HEK293 (cell line): ENCODE results near the gene UFSP2.

Experiments
- CTCF ChIA-PET: fragments of 350-600 bp; formaldehyde crosslinking; extraction: SDS; loops from one replicate; lab custom pipeline; 2021; ENCODE audit warnings: antibody characterized with exemption; lab: Yijun Ruan, JAX
- POLR2A ChIA-PET: fragments of 300-600 bp; formaldehyde crosslinking; extraction: SDS; loops from one replicate; lab custom pipeline; 2020; ENCODE audit warnings: antibody characterized with exemption, inconsistent platforms; lab: Yijun Ruan, JAX
- H3K27ac ChIP-seq: fragments of 200-500 bp; sonication (Bioruptor generic); 2 replicates; pipeline ENCODE4 v1.5.1; 2014; ENCODE audit warnings: low read depth, low read length, control low read depth, inconsistent platforms; ENCODE audit errors: extremely low read depth
- H3K36me3 ChIP-seq, 2 experiments: fragments of 200-500 bp in 1 of 2; sonication (Bioruptor generic) in 1 of 2; 1 replicate in 1 of 2; 2 replicates in 1 of 2; pipeline ENCODE4 v1.5.1; 2014 to 2017; ENCODE audit warnings: inconsistent platforms in 2 of 2, low read length in 2 of 2; ENCODE audit not compliant: control insufficient read depth in 2 of 2, insufficient read depth in 1 of 2
- H3K4me1 ChIP-seq: fragments of 200-500 bp; sonication (Bioruptor generic); 2 replicates; pipeline ENCODE4 v1.5.1; 2014; ENCODE audit warnings: mild to moderate bottlenecking, low read length, inconsistent platforms; ENCODE audit not compliant: control insufficient read depth, insufficient read depth
- H3K4me3 ChIP-seq: 2 replicates; pipeline ENCODE4 v1.5.1; 2011; ENCODE audit warnings: low read depth, mild to moderate bottlenecking, control low read depth, low read length, moderate library complexity
- H3K9me3 ChIP-seq: fragments of 200-500 bp; sonication (Bioruptor generic); 2 replicates; pipeline ENCODE4 v1.5.1; 2014; ENCODE audit warnings: low read depth, low read length, inconsistent platforms; ENCODE audit not compliant: control insufficient read depth, insufficient read depth
- ATF2 ChIP-seq: fragments of 450-650 bp; formaldehyde crosslinking; IDR thresholded peaks from 2 replicates; pipeline ENCODE4 v1.5.1; 2016; ENCODE audit warnings: missing biosample characterization, missing genetic modification characterization, low read depth
- BCL11A ChIP-seq: fragments of 450-650 bp; formaldehyde crosslinking; IDR thresholded peaks from 2 replicates; pipeline ENCODE4 v1.5.1; 2016; ENCODE audit warnings: low read depth, missing biosample characterization, missing genetic modification characterization
- HOXD13 ChIP-seq: sonication (generic); formaldehyde crosslinking; IDR thresholded peaks from 2 replicates; pipeline ENCODE4 v1.8.0; 2022; ENCODE audit warnings: missing genetic modification reagents, borderline replicate concordance
- IKZF3 ChIP-seq: fragments of 450-650 bp; IDR thresholded peaks from 2 replicates; pipeline ENCODE4 v1.5.0; 2018; ENCODE audit warnings: missing biosample characterization, mild to moderate bottlenecking, missing genetic modification characterization, moderate library complexity
- PRDM1 ChIP-seq: fragments of 450-650 bp; formaldehyde crosslinking; IDR thresholded peaks from 2 replicates; pipeline ENCODE4; 2016; ENCODE audit warnings: missing biosample characterization, missing genetic modification characterization
- PRDM6 ChIP-seq: fragments of 450-650 bp; formaldehyde crosslinking; IDR thresholded peaks from 2 replicates; pipeline ENCODE4 v1.5.1; 2017; ENCODE audit warnings: missing biosample characterization, missing genetic modification characterization
- RBAK ChIP-seq: fragments of 450-650 bp; formaldehyde crosslinking; IDR thresholded peaks from 2 replicates; pipeline ENCODE4 v1.5.1; 2016; ENCODE audit warnings: missing biosample characterization, missing genetic modification characterization
- TCF7L2 ChIP-seq: IDR thresholded peaks from 2 replicates; pipeline ENCODE4 v1.6.1; 2011; ENCODE audit warnings: low read depth, mild to moderate bottlenecking, inconsistent platforms, low read length, moderate library complexity, borderline replicate concordance
- ZBTB11 ChIP-seq: fragments of 450-650 bp; formaldehyde crosslinking; conservative IDR thresholded peaks from 2 replicates; pipeline ENCODE4 v1.5.1; 2016; ENCODE audit warnings: low read depth, missing biosample characterization, missing genetic modification characterization
- ZFP41 ChIP-seq: fragments of 450-650 bp; formaldehyde crosslinking; IDR thresholded peaks from 2 replicates; pipeline ENCODE4 v1.5.1; 2016; ENCODE audit warnings: missing biosample characterization, missing genetic modification characterization, borderline replicate concordance
- ZNF121 ChIP-seq: fragments of 450-650 bp; formaldehyde crosslinking; IDR thresholded peaks from 2 replicates; pipeline ENCODE4 v1.5.1; 2016; ENCODE audit warnings: missing biosample characterization, missing genetic modification characterization
- ZNF138 ChIP-seq: fragments of 450-650 bp; formaldehyde crosslinking; IDR thresholded peaks from 2 replicates; pipeline ENCODE4 v1.5.1; 2016; ENCODE audit warnings: missing biosample characterization, missing genetic modification characterization, borderline replicate concordance
- ZNF341 ChIP-seq: fragments of 450-650 bp; formaldehyde crosslinking; IDR thresholded peaks from 2 replicates; pipeline ENCODE4; 2016; ENCODE audit warnings: low read depth, missing biosample characterization, missing genetic modification characterization
- ZNF548 ChIP-seq: fragments of 450-650 bp; formaldehyde crosslinking; IDR thresholded peaks from 2 replicates; pipeline ENCODE4 v1.5.1; 2016; ENCODE audit warnings: missing biosample characterization, missing genetic modification characterization
- ZNF629 ChIP-seq: fragments of 450-650 bp; formaldehyde crosslinking; IDR thresholded peaks from 2 replicates; pipeline ENCODE4 v1.5.1; 2017; ENCODE audit warnings: missing biosample characterization, missing genetic modification characterization
- ZNF658 ChIP-seq: fragments of 450-650 bp; formaldehyde crosslinking; IDR thresholded peaks from 2 replicates; pipeline ENCODE4; 2016; ENCODE audit warnings: missing biosample characterization, missing genetic modification characterization
- ZNF670 ChIP-seq: fragments of 450-650 bp; formaldehyde crosslinking; IDR thresholded peaks from 2 replicates; pipeline ENCODE4 v1.5.1; 2016; ENCODE audit warnings: missing biosample characterization, missing genetic modification characterization, low read depth
- ZNF692 ChIP-seq: fragments of 450-650 bp; formaldehyde crosslinking; IDR thresholded peaks from 2 replicates; pipeline ENCODE4 v1.5.1; 2016; ENCODE audit warnings: missing biosample characterization, missing genetic modification characterization
- ZNF777 ChIP-seq: fragments of 450-650 bp; formaldehyde crosslinking; IDR thresholded peaks from 2 replicates; pipeline ENCODE4 v1.5.1; 2017; ENCODE audit warnings: missing biosample characterization, missing genetic modification characterization, borderline replicate concordance

Gene UFSP2

GRCh38 chr4:185395238-185395955 is 30.4 kb downstream of the UFSP2 start, which contains the start of gene LRP2BP:
Gene LRP2BP, minus strand, starts transcription at chr4:185395924. Its CDS starts 17,738 bp downstream, at chr4:185378186.
- Histone ChIP-seq H3K36me3 (peaks cover 0 to 18% of the 10 kb centered on the region in 2 experiments; a peak in 2 of 3 replicates), H3K4me3 (peak within 1 kb of the TSS; percentile 60), H3K27ac (peak within 1 kb of the TSS; percentile 81), H3K9me3 (no peaks in the 10 kb centered on the region), H3K4me1 (peaks cover 4% of the 10 kb centered on the region; the same call in 1 of the 2 replicates)
- TF ChIP-seq PRDM1 = 0 out of 2 replicates have a peak, but pooled peaks have one; percentile 6
- 0 out of 2 replicates have a peak, but pooled peaks have one; percentile 80 for TF ChIP-seq ATF2 (tag by site-specific recombination)
- no peak for TF ChIP-seq RBAK (tag by site-specific recombination)
- peak; percentile 27; the same call in 1 of the 2 replicates for TF ChIP-seq PRDM6 (tag by site-specific recombination)
- no peak for TF ChIP-seq ZNF692
- TF ChIP-seq ZNF629 (tag by site-specific recombination) = no peak; the same call in none of the 2 replicates
- TF ChIP-seq IKZF3 (tag by site-specific recombination) = 0 out of 2 replicates have a peak, but pooled peaks have one; percentile 7
- TF ChIP-seq ZFP41 (tag by site-specific recombination) = no peak
- POLR2A ChIA-PET = interaction anchor here (1.3 kb wide), 1 partner anchor 253 kb away, joined by 4 read pairs; the partner anchor contains the start of gene SLC25A4
- CTCF ChIA-PET = interaction anchor here (0.6 kb wide), 1 partner anchor 79 kb away, joined by 3 read pairs; no protein-coding TSS in a partner anchor

- no peak for TF ChIP-seq ZNF777
- TF ChIP-seq PRDM1 = peak; percentile 24; the same call in 1 of the 2 replicates
- no peak for TF ChIP-seq BCL11A (tag by site-specific recombination)
- Histone ChIP-seq H3K4me3 (no peak overlapping the region), H3K4me1 (peaks cover 4% of the 10 kb centered on the region; the same call in 1 of the 2 replicates), H3K36me3 (peaks cover 0 to 11% of the 10 kb centered on the region in 2 experiments; a peak in 1 of 3 replicates), H3K9me3 (no peaks in the 10 kb centered on the region), H3K27ac (no peak overlapping the region)
- POLR2A ChIA-PET = interaction anchor here (0.6 kb wide), 1 partner anchor 193 kb away, joined by 4 read pairs; no protein-coding TSS in a partner anchor
- CTCF ChIA-PET = no interaction called here
Observed at GRCh38 chr4:185394568-185395237, 31.1 kb downstream of the UFSP2 start.

GRCh38 chr4:185392156-185392555 is 33.6 kb downstream of the UFSP2 start:
- H3K9me3 ChIP-seq = no peaks in the 10 kb centered on the region
- H3K36me3 ChIP-seq = no peaks in the 10 kb centered on the region
- no peak overlapping the region for H3K4me3 ChIP-seq
- peaks cover 4% of the 10 kb centered on the region; the same call in 1 of the 2 replicates for H3K4me1 ChIP-seq
- ChIA-PET CTCF (no interaction called here), POLR2A (no interaction called here)
- H3K27ac ChIP-seq = no peak overlapping the region
- no peak for TF ChIP-seq ZNF548 (tag by site-specific recombination)
- TF ChIP-seq ZNF138 = no peak
- no peak for TF ChIP-seq ZNF121 (tag by site-specific recombination)
- TF ChIP-seq HOXD13 = no peak
- TF ChIP-seq ZNF341 = no peak
- no peak for TF ChIP-seq ZNF670 (tag by site-specific recombination)
- no peak for TF ChIP-seq ZNF658 (tag by site-specific recombination)
- no peak for TF ChIP-seq ZBTB11 (tag by site-specific recombination)
- TF ChIP-seq TCF7L2 = no peak
